HUES6 (cell line): ENCODE measurements around the gene SLC6A8.

Experiments used
- H3K27ac ChIP-seq: 2 replicates; pipeline ENCODE4 v1.7.0; 2013; ENCODE audit warnings: low read depth, mild to moderate bottlenecking, low read length, inconsistent platforms
- H3K27me3 ChIP-seq: 2 replicates; pipeline ENCODE4 v1.6.1; 2013; ENCODE audit warnings: low read length; ENCODE audit not compliant: control insufficient read depth, insufficient read depth
- H3K36me3 ChIP-seq: 2 replicates; pipeline ENCODE4 v1.6.1; 2013; ENCODE audit warnings: low read length; ENCODE audit not compliant: control insufficient read depth, insufficient read depth
- H3K4me1 ChIP-seq: 2 replicates; pipeline ENCODE4 v1.6.1; 2013; ENCODE audit warnings: low read length; ENCODE audit not compliant: control insufficient read depth, insufficient read depth
- H3K4me3 ChIP-seq: 2 replicates; pipeline ENCODE4 v1.5.1; 2013; ENCODE audit warnings: low read depth, low read length
- H3K9ac ChIP-seq: one replicate; pipeline ENCODE4 v1.6.1; 2013; ENCODE audit warnings: mild to moderate bottlenecking, low read length
- H3K9me3 ChIP-seq: 2 replicates; pipeline ENCODE4 v1.6.1; 2013; ENCODE audit warnings: low read depth, low read length; ENCODE audit not compliant: control insufficient read depth, insufficient read depth

Gene SLC6A8

DNA sequence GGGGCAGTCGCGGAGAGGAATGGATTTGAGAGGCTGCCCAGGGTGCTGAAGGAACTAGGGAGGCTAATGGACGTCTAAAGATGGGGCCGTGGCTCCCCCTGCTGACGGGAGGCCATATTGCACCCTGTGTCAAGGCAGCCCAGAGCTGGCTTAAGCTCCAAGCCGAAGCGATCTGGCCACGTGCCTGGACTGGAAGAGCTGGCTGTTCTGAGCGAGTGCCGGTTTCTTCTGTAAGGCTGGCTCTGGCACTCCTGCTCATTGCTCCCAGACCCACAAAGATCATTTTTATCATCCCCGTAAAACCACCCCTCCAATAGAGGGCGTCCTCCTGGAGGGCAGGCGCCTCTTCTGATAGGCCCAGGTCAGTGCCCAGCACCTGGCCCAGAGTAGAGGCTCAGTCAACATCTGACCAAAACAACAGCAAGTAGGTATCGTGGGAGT, 19.8 kb upstream of the SLC6A8 start:
- H3K9ac ChIP-seq = peak overlapping the region; percentile 39
- H3K27ac ChIP-seq = no peak overlapping the region
- H3K4me3 ChIP-seq = peak overlapping the region; percentile 46
- 0 out of 2 replicates have a peak, but pooled peaks cover 3% of the 10 kb centered on the region for H3K4me1 ChIP-seq
- no peaks in the 10 kb centered on the region for H3K36me3 ChIP-seq
- H3K27me3 ChIP-seq = peaks cover 36% of the 10 kb centered on the region; the same call in 1 of the 2 replicates
- peaks cover 22% of the 10 kb centered on the region; the same call in 1 of the 2 replicates for H3K9me3 ChIP-seq

DNA sequence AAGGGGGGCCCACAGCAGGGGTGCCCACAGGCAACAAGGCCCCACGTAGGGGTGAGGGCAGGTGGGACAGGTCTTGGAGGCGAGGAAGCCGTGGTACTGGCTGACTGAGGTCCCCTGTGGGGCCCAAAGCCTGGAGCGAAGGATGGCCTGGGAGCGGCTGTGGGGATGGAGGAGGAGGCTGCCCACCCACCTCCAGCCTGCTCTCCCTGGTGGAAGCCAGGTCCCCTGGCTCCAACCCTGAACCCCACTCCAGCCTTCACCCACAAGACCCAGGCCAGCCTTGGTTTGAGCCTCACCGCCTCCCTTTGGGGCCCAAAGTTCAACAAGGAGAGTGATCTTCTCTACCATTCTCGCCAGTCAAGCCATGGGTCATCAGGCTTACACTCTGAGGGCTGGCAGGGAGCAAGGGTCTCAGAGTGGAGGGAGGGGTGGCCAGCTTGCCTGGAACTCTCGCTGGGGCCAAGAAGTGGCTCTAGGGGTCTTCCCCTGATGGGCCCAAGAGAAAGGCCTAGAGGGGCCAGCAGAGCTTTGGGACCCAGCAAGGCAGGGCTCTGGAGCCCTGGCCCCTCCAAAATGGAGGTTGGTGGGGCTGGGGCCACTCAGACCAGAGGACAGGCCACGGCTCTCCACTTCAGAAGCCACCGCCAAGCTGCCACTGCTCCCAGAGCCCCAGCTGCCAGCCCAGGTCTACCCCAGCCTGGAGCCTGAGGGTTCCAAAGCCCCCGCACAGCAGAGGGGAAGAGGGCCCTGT, 19.1 kb upstream of the SLC6A8 start:
- H3K27me3 ChIP-seq = peaks cover 40% of the 10 kb centered on the region; the same call in 1 of the 2 replicates

GRCh38 chrX:153669174-153669890, 18.4 kb upstream of the SLC6A8 start:
- peaks cover 43% of the 10 kb centered on the region; the same call in 1 of the 2 replicates for H3K27me3 ChIP-seq
- H3K9ac ChIP-seq = no peak overlapping the region
- H3K9me3 ChIP-seq = peaks cover 25% of the 10 kb centered on the region; the same call in 1 of the 2 replicates
- H3K36me3 ChIP-seq = no peaks in the 10 kb centered on the region
- H3K27ac ChIP-seq = no peak overlapping the region
- H3K4me1 ChIP-seq = 0 out of 2 replicates have a peak, but pooled peaks cover 6% of the 10 kb centered on the region
- no peak overlapping the region for H3K4me3 ChIP-seq

More for the DNA sequence above, 19.1 kb upstream of the SLC6A8 start:
- Histone ChIP-seq H3K27ac (no peak overlapping the region), H3K36me3 (no peaks in the 10 kb centered on the region), H3K9me3 (peaks cover 22% of the 10 kb centered on the region; the same call in 1 of the 2 replicates), H3K4me3 (no peak overlapping the region), H3K9ac (no peak overlapping the region), H3K4me1 (0 out of 2 replicates have a peak, but pooled peaks cover 5% of the 10 kb centered on the region)

GRCh38 chrX:153669901-153670731, 17.6 kb upstream of the SLC6A8 start:
- Histone ChIP-seq H3K36me3 (no peaks in the 10 kb centered on the region), H3K9ac (no peak overlapping the region), H3K4me1 (peaks cover 9% of the 10 kb centered on the region; the same call in 1 of the 2 replicates), H3K9me3 (peaks cover 25% of the 10 kb centered on the region; the same call in 1 of the 2 replicates), H3K4me3 (no peak overlapping the region), H3K27ac (no peak overlapping the region), H3K27me3 (peaks cover 38% of the 10 kb centered on the region; the same call in 1 of the 2 replicates)

- H3K4me3 ChIP-seq = no peak overlapping the region
- H3K27me3 ChIP-seq = peaks cover 31% of the 10 kb centered on the region; the same call in 1 of the 2 replicates
- H3K9ac ChIP-seq = no peak overlapping the region
- H3K36me3 ChIP-seq = no peaks in the 10 kb centered on the region
- peaks cover 23% of the 10 kb centered on the region; the same call in 1 of the 2 replicates for H3K9me3 ChIP-seq
- peaks cover 9% of the 10 kb centered on the region; the same call in 1 of the 2 replicates for H3K4me1 ChIP-seq
- no peak overlapping the region for H3K27ac ChIP-seq
Measured at GRCh38 chrX:153670748-153671588, 16.8 kb upstream of the SLC6A8 start.

DNA sequence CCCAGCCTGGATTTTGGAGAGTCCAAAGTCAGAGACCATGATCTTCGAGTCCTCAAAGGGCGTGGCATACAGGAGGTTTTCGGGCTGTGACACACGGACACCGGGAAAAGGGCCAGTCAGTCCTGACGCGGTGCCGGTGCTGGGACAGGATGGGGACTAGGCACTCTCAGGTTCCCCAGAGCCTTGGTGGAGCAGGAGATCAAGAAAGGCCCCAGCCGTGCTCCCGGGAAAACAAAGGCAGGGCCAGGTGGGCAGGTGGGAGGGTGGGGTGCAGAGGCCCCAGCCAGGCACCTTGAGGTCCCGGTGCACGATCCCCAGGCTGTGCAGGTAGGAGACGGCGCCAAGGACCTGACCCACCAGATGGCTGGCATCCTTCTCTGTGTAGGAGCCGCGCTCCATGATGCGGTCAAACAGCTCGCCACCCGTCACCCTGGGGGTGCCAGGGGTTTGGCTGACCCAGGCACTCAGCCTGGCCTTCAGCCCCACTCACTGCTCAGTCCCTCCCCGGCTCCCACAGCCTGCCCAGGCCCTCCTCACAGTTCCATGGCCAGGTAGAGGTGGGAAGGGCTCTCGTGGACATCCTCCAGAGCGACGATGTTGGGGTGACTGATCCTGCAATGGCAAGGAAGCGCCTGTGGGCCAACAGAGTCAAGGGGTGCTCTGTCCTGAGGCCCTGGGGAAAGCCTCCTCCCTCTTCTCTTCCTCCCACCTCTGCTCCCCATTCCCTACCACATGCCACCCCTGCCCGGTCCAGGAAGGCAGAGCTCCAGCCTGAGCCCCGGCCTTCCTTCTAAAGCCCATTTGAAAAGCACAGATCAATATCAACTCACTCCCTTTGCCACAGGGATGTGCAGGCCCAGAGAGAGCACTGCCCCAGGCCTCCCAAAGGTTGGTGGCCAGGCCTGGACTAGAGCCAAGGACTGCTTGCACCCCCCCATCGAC, 15.9 kb upstream of the SLC6A8 start:
- Histone ChIP-seq H3K27me3 (peaks cover 25% of the 10 kb centered on the region; the same call in 1 of the 2 replicates), H3K4me3 (no peak overlapping the region), H3K36me3 (no peaks in the 10 kb centered on the region), H3K9ac (no peak overlapping the region), H3K4me1 (peaks cover 9% of the 10 kb centered on the region; the same call in 1 of the 2 replicates), H3K9me3 (peaks cover 20% of the 10 kb centered on the region; the same call in 1 of the 2 replicates), H3K27ac (no peak overlapping the region)

DNA sequence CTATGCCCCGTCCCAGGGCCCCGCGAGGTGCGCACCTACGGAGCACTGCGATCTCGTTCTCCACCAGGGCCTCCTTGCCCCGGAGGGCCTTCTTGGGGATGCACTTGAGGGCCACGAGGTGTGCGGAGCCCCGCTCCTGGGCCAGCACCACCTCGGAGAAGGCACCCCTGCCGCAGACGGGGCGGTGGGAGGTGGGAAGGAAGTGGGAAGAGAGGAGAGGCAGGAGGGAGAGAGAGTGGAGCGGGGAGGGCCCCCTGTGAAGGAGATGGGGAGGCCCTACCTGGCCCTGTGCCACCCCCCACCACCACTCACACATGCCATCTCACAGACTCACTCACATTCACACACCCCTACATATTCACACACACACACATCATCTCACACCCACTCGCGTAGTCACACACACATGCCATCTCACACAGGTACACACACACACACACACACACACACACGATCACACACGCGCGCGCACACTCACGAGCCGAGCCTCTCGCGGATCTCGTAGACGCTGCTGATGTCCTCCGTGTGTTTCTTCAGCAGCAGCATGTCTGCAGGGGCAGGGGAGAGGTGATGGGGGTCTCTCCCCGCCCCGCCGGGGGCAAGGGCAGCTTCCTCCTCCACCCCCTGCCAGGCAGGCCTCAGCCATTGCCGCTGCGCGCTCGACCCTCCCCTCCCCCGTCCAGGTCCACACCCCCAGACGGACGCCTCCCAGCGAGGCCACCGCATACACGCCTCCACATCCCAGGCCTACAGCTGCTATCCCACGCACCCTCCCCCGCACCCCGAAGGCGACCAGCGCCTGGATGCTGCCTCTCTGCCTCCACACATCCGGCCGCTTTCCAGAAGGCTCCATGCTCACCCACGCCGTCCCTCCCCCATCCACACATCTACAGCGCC, 14.9 kb upstream of the SLC6A8 start:
- Histone ChIP-seq H3K9me3 (peaks cover 20% of the 10 kb centered on the region; the same call in 1 of the 2 replicates), H3K27ac (no peak overlapping the region)

GRCh38 chrX:153673428-153674218, 14.1 kb upstream of the SLC6A8 start, which contains the start of gene PNCK:
PNCK (minus strand) TSS chrX:153673813; CDS start chrX:153673076, 737 bp downstream.
- no peak within 1 kb of the TSS for H3K27ac ChIP-seq
- H3K9me3 ChIP-seq = peaks cover 15% of the 10 kb centered on the region; the same call in 1 of the 2 replicates
- H3K9ac ChIP-seq = no peak within 1 kb of the TSS
- peaks cover 17% of the 10 kb centered on the region; the same call in 1 of the 2 replicates for H3K27me3 ChIP-seq
- H3K36me3 ChIP-seq = no peaks in the 10 kb centered on the region
- H3K4me1 ChIP-seq = peaks cover 9% of the 10 kb centered on the region; the same call in 1 of the 2 replicates
- peak within 1 kb of the TSS; percentile 27 for H3K4me3 ChIP-seq

More for the DNA sequence above, 14.9 kb upstream of the SLC6A8 start:
- Histone ChIP-seq H3K4me1 (peaks cover 9% of the 10 kb centered on the region; the same call in 1 of the 2 replicates), H3K4me3 (peak overlapping the region; percentile 27), H3K27me3 (peaks cover 20% of the 10 kb centered on the region; the same call in 1 of the 2 replicates), H3K9ac (no peak overlapping the region), H3K36me3 (no peaks in the 10 kb centered on the region)
